Mesendoderm (in vitro differentiated cells): Measurements from ENCODE around the gene CEMIP.

ENCODE experiments used
- DNase-seq: peaks from one replicate; pipeline ENCODE4 v3.0.0; 2013
- H2AK5ac ChIP-seq: 2 replicates; pipeline ENCODE4 v1.6.1; 2013; ENCODE audit warnings: low read length, inconsistent platforms
- H2BK120ac ChIP-seq: 2 replicates; pipeline ENCODE4 v1.6.1; 2013; ENCODE audit warnings: low read depth, mild to moderate bottlenecking, low read length, moderate library complexity, mixed read lengths
- H2BK15ac ChIP-seq: replicated peaks from 2 replicates; pipeline ENCODE4 v1.6.1; 2013; ENCODE audit warnings: low read depth, mild to moderate bottlenecking, moderate library complexity
- H2BK5ac ChIP-seq: 2 replicates; pipeline ENCODE4 v1.6.1; 2013; ENCODE audit warnings: low read length, inconsistent platforms
- H3K18ac ChIP-seq: 2 replicates; pipeline ENCODE4 v1.6.1; 2013; ENCODE audit warnings: mild to moderate bottlenecking, low read length, mixed read lengths
- H3K23ac ChIP-seq: one replicate; pipeline ENCODE4 v1.6.1; 2013; ENCODE audit warnings: low read length
- H3K27ac ChIP-seq: 2 replicates; pipeline ENCODE4 v1.5.1; 2013; ENCODE audit warnings: low read depth, mild to moderate bottlenecking, inconsistent platforms, low read length, moderate library complexity
- H3K27me3 ChIP-seq: 2 replicates; pipeline ENCODE4 v1.6.1; 2013; ENCODE audit warnings: low read length, control low read depth, mild to moderate bottlenecking, inconsistent platforms; ENCODE audit not compliant: insufficient read depth, poor library complexity
- H3K36me3 ChIP-seq: 2 replicates; pipeline ENCODE4 v1.6.1; 2013; ENCODE audit warnings: low read length, inconsistent platforms; ENCODE audit not compliant: control insufficient read depth, insufficient read depth
- H3K4ac ChIP-seq: one replicate; pipeline ENCODE4 v1.6.1; 2013; ENCODE audit warnings: low read depth, mild to moderate bottlenecking, low read length, moderate library complexity
- H3K4me1 ChIP-seq: 2 replicates; pipeline ENCODE4 v1.6.1; 2013; ENCODE audit warnings: low read depth, low read length, inconsistent platforms; ENCODE audit not compliant: control insufficient read depth
- H3K4me2 ChIP-seq: 2 replicates; pipeline ENCODE4 v1.6.1; 2013; ENCODE audit warnings: low read length
- H3K4me3 ChIP-seq: 2 replicates; pipeline ENCODE4 v1.5.1; 2013; ENCODE audit warnings: mild to moderate bottlenecking, low read length
- H3K56ac ChIP-seq: one replicate; pipeline ENCODE4 v1.6.1; 2013; ENCODE audit warnings: low read length
- H3K79me1 ChIP-seq: 2 replicates; pipeline ENCODE4 v1.6.1; 2013; ENCODE audit warnings: low read length, inconsistent platforms
- H3K79me2 ChIP-seq: 2 replicates; pipeline ENCODE4 v1.6.1; 2013; ENCODE audit warnings: mild to moderate bottlenecking, low read length; ENCODE audit not compliant: control insufficient read depth, insufficient read depth
- H3K9ac ChIP-seq: 2 replicates; pipeline ENCODE4 v1.6.1; 2013; ENCODE audit warnings: low read length, inconsistent platforms
- H4K5ac ChIP-seq: one replicate; pipeline ENCODE4 v1.6.1; 2013; ENCODE audit warnings: low read length
- H4K8ac ChIP-seq: one replicate; pipeline ENCODE4 v1.6.1; 2013; ENCODE audit warnings: low read depth, mild to moderate bottlenecking, control low read depth, low read length, moderate library complexity
- WGBS: extraction: QIAGEN DNeasy Blood & Tissue Kit; methylation state at CpG from one replicate; pipeline ENCODE4 v1.1.7; 2013; ENCODE audit warnings: low lambda C conversion rate, missing lambda C conversion rate; ENCODE audit not compliant: insufficient coverage; ENCODE audit errors: extremely low coverage; 5-methylcytosine and 5-hydroxymethylcytosine counted together

Gene CEMIP

GRCh38 chr15:80988148-80988796 is 209.1 kb downstream of the CEMIP start:
- no peak overlapping the region for H3K18ac ChIP-seq
- H4K8ac ChIP-seq: no peak overlapping the region
- peaks cover 50% of the 10 kb centered on the region for H3K79me2 ChIP-seq
- no peaks in the 10 kb centered on the region for H3K36me3 ChIP-seq
- WGBS: no CpG with 5 or more reads among the region's 8 CpGs
- no peak overlapping the region for H2BK120ac ChIP-seq
- H3K9ac ChIP-seq: peak overlapping the region; percentile 88
- peaks cover 16% of the 10 kb centered on the region for H3K79me1 ChIP-seq
- no peak for DNase-seq
- H3K4me1 ChIP-seq: peaks cover 17% of the 10 kb centered on the region
- no peaks in the 10 kb centered on the region for H3K27me3 ChIP-seq
- H3K23ac ChIP-seq: no peak overlapping the region
- H2BK5ac ChIP-seq: no peak overlapping the region
- H3K4me3 ChIP-seq: peak overlapping the region; percentile 70
- H3K4me2 ChIP-seq: peak overlapping the region; percentile 98
- no peak overlapping the region for H2AK5ac ChIP-seq
- peak overlapping the region; percentile 94 for H3K56ac ChIP-seq
- no peak overlapping the region for H3K27ac ChIP-seq
- no peak overlapping the region for H4K5ac ChIP-seq
- H3K4ac ChIP-seq: no peak overlapping the region
- H2BK15ac ChIP-seq: no peak overlapping the region

GRCh38 chr15:80989081-80989517 is 209.9 kb downstream of the CEMIP start:
- H3K9ac ChIP-seq: peak overlapping the region; percentile 88
- H3K4me1 ChIP-seq: peaks cover 17% of the 10 kb centered on the region
- peak overlapping the region; percentile 7 for H2AK5ac ChIP-seq
- no peaks in the 10 kb centered on the region for H3K27me3 ChIP-seq
- H3K27ac ChIP-seq: peak overlapping the region; percentile 31
- H3K4me3 ChIP-seq: peak overlapping the region; percentile 70
- DNase-seq: no peak
- H3K36me3 ChIP-seq: no peaks in the 10 kb centered on the region
- no peak overlapping the region for H2BK120ac ChIP-seq
- H3K56ac ChIP-seq: peak overlapping the region; percentile 94
- peaks cover 16% of the 10 kb centered on the region for H3K79me1 ChIP-seq
- peaks cover 44% of the 10 kb centered on the region for H3K79me2 ChIP-seq
- H3K4me2 ChIP-seq: peak overlapping the region; percentile 98
- WGBS: no CpG with 5 or more reads among the region's 7 CpGs
- H3K18ac ChIP-seq: peak overlapping the region; percentile 78
- H4K8ac ChIP-seq: no peak overlapping the region
- no peak overlapping the region for H4K5ac ChIP-seq
- no peak overlapping the region for H3K23ac ChIP-seq
- peak overlapping the region; percentile 29 for H2BK5ac ChIP-seq
- H3K4ac ChIP-seq: peak overlapping the region; percentile 44
- no peak overlapping the region for H2BK15ac ChIP-seq

GRCh38 chr15:80989518-80990478 is 210.6 kb downstream of the CEMIP start, which contains the start of gene MESD:
Gene MESD, minus strand, starts transcription at chr15:80989819. Its CDS starts 28 bp downstream, at chr15:80989791.
- H3K23ac ChIP-seq: no peak within 1 kb of the TSS
- H4K8ac ChIP-seq: no peak within 1 kb of the TSS
- H3K9ac ChIP-seq: peak within 1 kb of the TSS; percentile 88
- no peaks in the 10 kb centered on the region for H3K27me3 ChIP-seq
- H3K18ac ChIP-seq: peak within 1 kb of the TSS; percentile 78
- peak within 1 kb of the TSS; percentile 7 for H2AK5ac ChIP-seq
- peaks cover 16% of the 10 kb centered on the region for H3K79me1 ChIP-seq
- peak within 1 kb of the TSS; percentile 94 for H3K56ac ChIP-seq
- peak within 1 kb of the TSS; percentile 98 for H3K4me2 ChIP-seq
- no CpG with 5 or more reads among the region's 63 CpGs for WGBS
- H3K79me2 ChIP-seq: peaks cover 39% of the 10 kb centered on the region
- peak within 1 kb of the TSS; percentile 77 for H4K5ac ChIP-seq
- H2BK120ac ChIP-seq: no peak within 1 kb of the TSS
- peak within 1 kb of the TSS; percentile 29 for H2BK5ac ChIP-seq
- H3K4ac ChIP-seq: peak within 1 kb of the TSS; percentile 85
- peaks cover 17% of the 10 kb centered on the region for H3K4me1 ChIP-seq
- H3K27ac ChIP-seq: peak within 1 kb of the TSS; percentile 56
- no peaks in the 10 kb centered on the region for H3K36me3 ChIP-seq
- no peak within 1 kb of the TSS for H2BK15ac ChIP-seq
- DNase-seq: peak; percentile 97
- peak within 1 kb of the TSS; percentile 70 for H3K4me3 ChIP-seq

- Histone ChIP-seq H2BK15ac (no peak overlapping the region), H3K4me2 (no peak overlapping the region), H2BK5ac (no peak overlapping the region), H3K4me1 (peaks cover 13% of the 10 kb centered on the region), H2BK120ac (no peak overlapping the region), H3K23ac (no peak overlapping the region), H2AK5ac (no peak overlapping the region), H3K56ac (no peak overlapping the region), H4K5ac (no peak overlapping the region), H3K4me3 (no peak overlapping the region), H3K79me1 (peaks cover 12% of the 10 kb centered on the region), H3K79me2 (peaks cover 29% of the 10 kb centered on the region), H3K36me3 (no peaks in the 10 kb centered on the region), H3K27ac (no peak overlapping the region), H3K18ac (no peak overlapping the region), H3K27me3 (no peaks in the 10 kb centered on the region), H3K9ac (no peak overlapping the region), H4K8ac (no peak overlapping the region), H3K4ac (no peak overlapping the region)
- no CpG with 5 or more reads among the region's 1 CpG for WGBS
- no peak for DNase-seq
These were observed 211.8 kb downstream of the CEMIP start for GRCh38 chr15:80990955-80991354.

GRCh38 chr15:80991421-80991820 is 212.3 kb downstream of the CEMIP start:
- no peak overlapping the region for H4K8ac ChIP-seq
- no peak overlapping the region for H3K18ac ChIP-seq
- no peak overlapping the region for H3K4ac ChIP-seq
- no peaks in the 10 kb centered on the region for H3K27me3 ChIP-seq
- H3K27ac ChIP-seq: no peak overlapping the region
- no peak overlapping the region for H2BK15ac ChIP-seq
- H2BK120ac ChIP-seq: no peak overlapping the region
- H3K4me3 ChIP-seq: no peak overlapping the region
- no peak overlapping the region for H2BK5ac ChIP-seq
- DNase-seq: no peak
- H2AK5ac ChIP-seq: no peak overlapping the region
- no CpG with 5 or more reads among the region's 5 CpGs for WGBS
- peaks cover 12% of the 10 kb centered on the region for H3K79me1 ChIP-seq
- H3K23ac ChIP-seq: no peak overlapping the region
- H3K4me2 ChIP-seq: no peak overlapping the region
- H3K56ac ChIP-seq: no peak overlapping the region
- no peak overlapping the region for H4K5ac ChIP-seq
- H3K4me1 ChIP-seq: peaks cover 13% of the 10 kb centered on the region
- peaks cover 27% of the 10 kb centered on the region for H3K79me2 ChIP-seq
- no peak overlapping the region for H3K9ac ChIP-seq
- no peaks in the 10 kb centered on the region for H3K36me3 ChIP-seq
